GM20000 (cell line): Measurements from ENCODE around the gene PAH.

Experiments used
- DNase-seq: peaks from one replicate; pipeline ENCODE4 v3.0.0; 2012; ENCODE audit warnings: low spot score
- CTCF ChIP-seq: IDR thresholded peaks from 2 replicates; pipeline ENCODE4 v1.5.1; 2012; ENCODE audit warnings: mild to moderate bottlenecking, control low read depth; ENCODE audit errors: extremely low read depth, missing control alignments

PAH gene

GRCh38 chr12:102806110-102806509 is 110.9 kb downstream of the PAH start:
- TF ChIP-seq CTCF = no peak

GRCh38 chr12:102800565-102800964 is 116.5 kb downstream of the PAH start:
- no peak for DNase-seq
- no peak for TF ChIP-seq CTCF

More at GRCh38 chr12:102806110-102806509, 110.9 kb downstream of the PAH start:
- no peak for DNase-seq

- DNase-seq = no peak
- TF ChIP-seq CTCF = no peak
Observed at GRCh38 chr12:102799229-102799628, 117.8 kb downstream of the PAH start.

- DNase-seq = no peak
- no peak for TF ChIP-seq CTCF
Observed at GRCh38 chr12:102797528-102797927, 119.5 kb downstream of the PAH start.

- no peak for DNase-seq
- no peak for TF ChIP-seq CTCF
Observed at GRCh38 chr12:102793921-102794320, 123.1 kb downstream of the PAH start.
